ENCODE measurements around the gene PITHD1.
A peak's percentile ranks its signal among the peaks of the same experiment; 100 is the strongest.
"Not testable (repeated sequence)": the region's sequence is repeated elsewhere in the genome, so short reads cannot be mapped to it uniquely, and the experiment has no call there.

The PITHD1 gene

DNA sequence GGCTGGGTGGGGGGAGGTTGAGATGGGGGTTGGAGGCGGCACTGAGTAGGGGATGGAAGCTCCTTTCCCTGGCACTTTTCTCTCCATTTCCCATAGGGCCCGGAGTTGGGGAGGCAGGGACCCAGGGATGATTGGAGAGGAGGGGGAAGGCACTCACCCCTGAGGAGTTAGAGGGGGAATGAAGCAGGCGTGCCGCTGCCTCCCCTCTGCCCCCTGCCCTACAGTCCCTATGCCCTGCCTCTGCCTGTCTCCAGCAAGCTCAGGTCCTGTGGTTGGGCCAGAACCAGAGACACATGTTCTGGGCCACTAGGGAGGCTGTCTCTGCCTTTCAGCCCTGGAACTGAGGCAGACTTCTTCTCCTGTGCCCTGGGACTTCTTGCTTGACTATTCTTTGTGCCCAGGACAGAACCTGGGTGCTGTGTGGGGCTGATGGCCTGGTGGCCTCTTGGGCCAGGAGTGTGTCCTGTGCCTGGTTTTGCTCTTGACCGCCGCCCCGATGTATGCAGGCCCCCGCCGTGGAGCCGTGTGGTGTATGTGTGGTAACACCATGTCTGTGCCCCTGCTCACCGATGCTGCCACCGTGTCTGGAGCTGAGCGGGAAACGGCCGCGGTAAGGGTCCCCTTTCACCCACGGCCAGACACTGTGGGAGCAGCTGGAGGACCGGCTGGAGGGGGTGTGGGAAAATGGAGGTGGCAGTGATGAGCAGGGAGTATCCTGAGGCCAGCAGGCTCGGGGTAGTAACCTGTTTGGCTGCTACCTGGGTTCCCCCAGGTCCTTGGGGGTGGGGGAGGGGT, 14.1 kb downstream of the PITHD1 start:
- Mint-ChIP-seq H3K36me3 (no peaks in the 10 kb centered on the region), H3K4me1 (peaks cover 22% of the 10 kb centered on the region), H3K9me3 (no peaks in the 10 kb centered on the region), H3K4me3 (peak overlapping the region; percentile 94), H3K27me3 (no peaks in the 10 kb centered on the region), H3K27ac (peak overlapping the region; percentile 86)

- Mint-ChIP-seq H3K9me3 (no peaks in the 10 kb centered on the region), H3K27me3 (no peaks in the 10 kb centered on the region), H3K36me3 (no peaks in the 10 kb centered on the region), H3K4me3 (no peak overlapping the region), H3K4me1 (peaks cover 22% of the 10 kb centered on the region), H3K27ac (peak overlapping the region; percentile 27)
These were observed 15.0 kb downstream of the PITHD1 start for GRCh38 chr1:23793018-23793781.

GRCh38 chr1:23793861-23794731, 15.9 kb downstream of the PITHD1 start:
- no peak overlapping the region for H3K4me3 Mint-ChIP-seq
- H3K4me1 Mint-ChIP-seq = peaks cover 22% of the 10 kb centered on the region
- no peak overlapping the region for H3K27ac Mint-ChIP-seq
- no peaks in the 10 kb centered on the region for H3K9me3 Mint-ChIP-seq
- H3K36me3 Mint-ChIP-seq = peaks cover 1% of the 10 kb centered on the region
- H3K27me3 Mint-ChIP-seq = no peaks in the 10 kb centered on the region

DNA sequence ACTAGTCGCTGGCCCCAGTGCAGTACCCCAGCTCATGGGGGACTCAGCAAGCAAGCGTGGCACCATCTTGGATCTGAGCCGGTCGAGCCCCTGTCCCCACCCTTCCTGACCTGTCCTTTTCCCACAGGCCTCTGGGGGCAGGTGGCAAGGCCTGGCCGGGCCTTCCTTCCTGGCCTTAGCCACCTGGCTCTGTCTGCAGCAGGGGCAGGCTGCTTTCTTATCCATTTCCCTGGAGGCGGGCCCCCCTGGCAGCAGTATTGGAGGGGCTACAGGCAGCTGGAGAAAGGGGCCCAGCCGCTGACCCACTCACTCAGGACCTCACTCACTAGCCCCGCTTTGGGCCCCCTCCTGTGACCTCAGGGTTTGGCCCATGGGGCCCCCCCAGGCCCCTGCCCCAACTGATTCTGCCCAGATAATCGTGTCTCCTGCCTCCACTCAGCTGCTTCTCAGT, 16.5 kb downstream of the PITHD1 start:
- H3K36me3 Mint-ChIP-seq, H3K4me3 Mint-ChIP-seq, H3K9me3 Mint-ChIP-seq, H3K27me3 Mint-ChIP-seq: not testable (repeated sequence)
- Mint-ChIP-seq H3K27ac (peak overlapping the region; percentile 17), H3K4me1 (peaks cover 20% of the 10 kb centered on the region)

GRCh38 chr1:23795676-23796465, 17.7 kb downstream of the PITHD1 start:
- no peaks in the 10 kb centered on the region for H3K27me3 Mint-ChIP-seq
- H3K9me3 Mint-ChIP-seq = no peaks in the 10 kb centered on the region
- peaks cover 15% of the 10 kb centered on the region for H3K4me1 Mint-ChIP-seq
- no peak overlapping the region for H3K27ac Mint-ChIP-seq
- no peak overlapping the region for H3K4me3 Mint-ChIP-seq
- H3K36me3 Mint-ChIP-seq = peaks cover 1% of the 10 kb centered on the region

DNA sequence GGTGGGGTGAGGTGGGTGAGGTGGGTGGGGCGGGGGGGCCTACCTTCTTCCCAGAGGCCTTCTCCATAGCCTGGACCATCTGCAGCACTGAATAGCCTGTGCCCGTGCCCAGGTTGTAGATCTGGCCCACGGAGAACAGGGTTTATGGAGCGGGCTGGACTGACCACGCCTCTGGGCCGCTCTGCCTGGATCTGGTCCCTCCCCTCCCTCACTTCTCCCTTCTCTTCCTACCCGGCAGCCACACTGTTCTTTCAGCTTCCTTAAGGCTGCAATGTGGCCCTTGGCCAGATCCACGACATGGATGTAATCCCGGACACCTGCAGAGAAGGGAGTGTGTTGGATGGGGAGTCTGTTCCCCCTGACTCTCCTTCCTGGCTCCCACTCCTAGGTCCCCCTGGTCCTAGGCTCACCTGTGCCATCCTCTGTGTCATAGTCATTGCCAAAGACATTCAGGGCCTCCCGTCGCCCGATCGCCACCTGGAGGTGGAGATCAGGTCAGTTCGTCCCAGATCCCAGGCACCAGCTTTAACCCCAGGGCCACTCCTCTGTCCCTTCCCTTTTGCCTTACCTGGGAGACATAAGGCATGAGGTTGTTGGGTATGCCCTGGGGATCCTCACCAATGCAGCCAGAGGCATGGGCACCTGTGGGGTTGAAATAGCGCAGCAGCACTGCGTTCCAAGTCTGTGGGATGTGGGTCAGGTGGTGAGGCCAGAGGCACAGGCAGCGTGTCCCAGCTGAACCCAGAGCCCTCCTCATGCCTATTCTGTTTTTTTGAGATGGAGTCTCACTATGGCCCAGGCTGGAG, 18.5 kb downstream of the PITHD1 start:
- Mint-ChIP-seq H3K27me3 (no peaks in the 10 kb centered on the region), H3K36me3 (peaks cover 1% of the 10 kb centered on the region), H3K4me1 (peaks cover 14% of the 10 kb centered on the region), H3K4me3 (no peak overlapping the region), H3K9me3 (no peaks in the 10 kb centered on the region), H3K27ac (no peak overlapping the region)

- peaks cover 1% of the 10 kb centered on the region for H3K36me3 Mint-ChIP-seq
- no peaks in the 10 kb centered on the region for H3K27me3 Mint-ChIP-seq
- H3K27ac Mint-ChIP-seq = no peak overlapping the region
- no peak overlapping the region for H3K4me3 Mint-ChIP-seq
- H3K4me1 Mint-ChIP-seq = peaks cover 11% of the 10 kb centered on the region
- H3K9me3 Mint-ChIP-seq = no peaks in the 10 kb centered on the region
These were observed 19.5 kb downstream of the PITHD1 start for GRCh38 chr1:23797478-23798448.

DNA sequence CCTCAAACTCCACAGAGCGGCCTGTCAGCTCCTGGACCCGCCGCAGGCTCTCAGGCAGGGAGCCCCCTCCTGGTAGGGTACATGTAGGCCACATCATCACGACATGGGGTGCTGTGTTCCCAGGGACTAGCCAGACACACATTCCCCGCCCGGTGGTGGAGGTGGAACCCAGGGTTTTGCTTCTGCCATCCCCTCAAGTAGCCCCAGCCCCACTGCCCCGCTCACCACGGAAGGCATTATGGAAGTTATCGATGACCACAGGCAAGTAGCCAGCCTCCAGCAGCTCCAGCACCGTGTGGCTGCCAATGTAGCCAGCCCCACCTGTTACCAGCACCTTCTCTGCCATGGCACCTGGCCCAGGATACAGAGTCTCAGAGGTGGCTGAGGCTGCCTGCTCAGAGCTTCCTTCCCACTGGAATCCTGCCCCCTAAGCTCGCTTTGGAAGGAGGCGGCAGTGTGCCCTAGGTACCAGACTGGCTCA, 20.5 kb downstream of the PITHD1 start:
- Mint-ChIP-seq H3K36me3 (peaks cover 1% of the 10 kb centered on the region), H3K4me3 (no peak overlapping the region), H3K27ac (no peak overlapping the region), H3K9me3 (no peaks in the 10 kb centered on the region), H3K27me3 (no peaks in the 10 kb centered on the region), H3K4me1 (peaks cover 11% of the 10 kb centered on the region)

- no peaks in the 10 kb centered on the region for H3K9me3 Mint-ChIP-seq
- peak overlapping the region; percentile 93 for H3K4me3 Mint-ChIP-seq
- H3K4me1 Mint-ChIP-seq = peaks cover 11% of the 10 kb centered on the region
- no peaks in the 10 kb centered on the region for H3K27me3 Mint-ChIP-seq
- H3K36me3 Mint-ChIP-seq = peaks cover 1% of the 10 kb centered on the region
- no peak overlapping the region for H3K27ac Mint-ChIP-seq
These were observed 21.0 kb downstream of the PITHD1 start for GRCh38 chr1:23799255-23799569.

DNA sequence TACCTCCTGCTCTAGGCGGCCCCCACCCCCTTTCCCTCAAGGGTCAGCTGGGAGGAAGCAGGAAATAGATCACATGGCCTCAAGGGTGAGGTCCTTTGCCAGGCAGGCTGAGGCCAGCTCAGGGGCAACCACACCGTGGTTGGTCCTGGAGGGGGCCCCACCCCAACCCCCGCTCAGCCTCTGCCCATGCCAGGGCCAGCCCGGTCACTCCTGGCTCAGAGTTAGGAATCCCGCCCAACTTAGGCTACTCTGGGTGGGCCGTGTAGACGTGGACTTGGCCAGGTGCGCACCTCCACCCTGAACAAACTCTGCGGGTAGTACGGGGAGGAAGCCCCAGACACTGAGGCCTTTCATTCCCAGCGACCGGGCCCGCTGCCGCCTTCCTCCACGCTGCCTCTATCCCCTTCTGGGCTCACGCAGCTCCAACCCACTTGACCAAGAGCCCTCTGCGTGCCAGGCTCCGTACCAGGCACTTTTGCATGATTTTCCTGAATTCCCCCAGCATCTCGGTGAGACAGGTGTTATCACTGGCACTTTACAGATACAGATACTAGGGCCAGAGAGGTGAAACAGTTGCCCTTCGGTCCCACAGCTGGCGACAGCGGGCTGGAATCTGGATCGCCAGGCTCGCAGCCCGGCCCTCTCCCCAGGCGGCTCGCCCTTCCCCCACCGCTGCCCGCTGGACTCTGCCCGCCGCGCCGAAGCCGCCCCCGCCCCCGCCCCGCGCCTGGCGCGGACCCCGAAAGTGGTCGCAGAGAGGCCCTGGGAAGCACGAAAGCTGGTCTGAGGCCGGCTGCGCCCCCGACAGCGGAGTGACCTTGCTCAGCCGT, 21.6 kb downstream of the PITHD1 start:
- Mint-ChIP-seq H3K9me3 (no peaks in the 10 kb centered on the region), H3K4me1 (peaks cover 11% of the 10 kb centered on the region), H3K27me3 (no peaks in the 10 kb centered on the region), H3K4me3 (peak overlapping the region; percentile 93), H3K27ac (peak overlapping the region; percentile 87), H3K36me3 (peaks cover 1% of the 10 kb centered on the region)

GRCh38 chr1:23800400-23801337, 22.5 kb downstream of the PITHD1 start, which contains the start of gene GALE:
TSS of gene GALE (minus strand) at chr1:23800754. CDS start at chr1:23799007, 1,747 bp downstream.
- H3K27me3 Mint-ChIP-seq = no peaks in the 10 kb centered on the region
- peak within 1 kb of the TSS; percentile 93 for H3K4me3 Mint-ChIP-seq
- H3K27ac Mint-ChIP-seq = peak within 1 kb of the TSS; percentile 87
- H3K36me3 Mint-ChIP-seq = peaks cover 1% of the 10 kb centered on the region
- no peaks in the 10 kb centered on the region for H3K9me3 Mint-ChIP-seq
- H3K4me1 Mint-ChIP-seq = peaks cover 11% of the 10 kb centered on the region

- Mint-ChIP-seq H3K4me3 (peak overlapping the region; percentile 93), H3K9me3 (no peaks in the 10 kb centered on the region), H3K36me3 (peaks cover 1% of the 10 kb centered on the region), H3K27me3 (no peaks in the 10 kb centered on the region), H3K27ac (peak overlapping the region; percentile 46), H3K4me1 (peaks cover 11% of the 10 kb centered on the region)
These were observed 23.1 kb downstream of the PITHD1 start for GRCh38 chr1:23801338-23801748.

All from activated naive CD4-positive, alpha-beta T cell treated with anti-CD3 and anti-CD28 coated beads, Interleukin-2, amount 50 U/mL, for 24 hours (primary cell).